Fibroblast of skin of abdomen (primary cell): ENCODE measurements around the gene ARRB1.

Experiments
- DNase-seq: peaks from one replicate; pipeline ENCODE4 v3.0.0-alpha.2; 2013

Gene ARRB1

GRCh38 chr11:75246671-75247350, 104.7 kb downstream of the ARRB1 start:
- no peak for DNase-seq

DNA sequence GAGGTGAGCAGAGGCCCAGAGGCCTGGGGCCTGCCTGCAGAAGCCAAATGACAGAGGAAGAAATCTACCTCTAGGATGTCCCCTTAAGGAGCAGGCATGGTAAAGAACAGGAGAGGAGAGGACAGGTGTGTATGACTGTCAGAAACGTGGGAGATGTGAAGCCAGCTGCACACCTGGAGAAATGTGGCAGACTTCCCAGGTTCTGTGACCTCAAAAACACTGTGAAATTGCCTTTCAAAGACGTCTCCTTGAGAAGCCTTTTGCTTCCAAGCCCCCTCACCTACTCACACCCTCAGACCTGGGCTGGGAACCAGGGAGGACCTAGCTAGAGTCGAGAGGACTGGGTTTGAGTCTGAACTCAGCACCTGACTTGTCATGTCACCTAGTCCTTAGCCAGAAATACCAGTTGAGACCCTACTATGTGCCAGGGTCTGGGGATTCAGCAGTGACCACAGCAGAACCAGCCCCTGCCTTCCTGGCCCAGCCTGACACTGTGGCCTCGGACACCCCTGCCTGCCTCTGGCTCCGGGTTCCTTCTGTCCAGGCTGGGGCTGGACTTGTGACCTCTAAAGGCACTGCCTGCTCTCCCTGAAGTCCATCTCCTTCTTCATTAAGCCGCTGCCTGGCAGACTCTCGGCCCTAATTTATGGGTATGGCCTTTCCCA, 105.3 kb downstream of the ARRB1 start:
- no peak for DNase-seq

- no peak for DNase-seq
Observed at GRCh38 chr11:75245356-75246005, 106.0 kb downstream of the ARRB1 start.

DNA sequence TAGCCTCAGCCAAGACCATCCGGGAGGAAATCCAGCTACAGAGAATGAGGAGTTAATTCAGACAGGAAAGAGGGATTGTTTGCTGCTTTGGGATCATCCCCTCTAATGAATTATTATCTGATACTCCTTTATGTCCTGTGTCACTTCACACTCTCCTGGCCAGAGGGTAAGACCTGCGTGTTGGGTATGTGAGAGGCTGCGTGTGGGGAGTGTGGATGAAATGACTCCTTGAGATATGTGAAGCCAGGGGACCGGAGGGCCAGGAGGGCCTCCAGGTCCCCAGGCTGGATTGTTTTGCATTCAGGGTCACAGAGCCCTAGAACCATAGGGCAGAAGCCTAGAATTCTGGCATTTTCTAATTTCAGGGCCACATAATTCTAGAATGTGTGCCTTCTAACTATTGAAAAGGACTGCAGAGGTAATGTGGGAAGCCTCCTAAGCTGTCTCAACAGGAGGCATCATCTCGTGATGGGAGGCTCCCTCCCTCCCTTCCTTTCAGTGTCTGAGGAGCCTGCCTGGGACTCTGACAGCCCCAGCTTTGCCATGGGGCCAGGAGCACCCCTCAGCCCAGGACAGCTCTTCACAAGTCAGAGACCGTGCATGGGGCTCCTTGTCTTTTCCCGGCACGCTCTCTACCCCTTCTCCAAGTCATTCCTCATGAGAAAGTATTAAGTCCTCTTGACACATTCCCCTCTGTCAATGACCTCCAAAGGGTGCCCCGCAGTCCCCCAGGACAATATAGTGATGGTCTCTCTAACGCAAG, 107.2 kb downstream of the ARRB1 start:
- DNase-seq: no peak

GRCh38 chr11:75242722-75243600, 108.5 kb downstream of the ARRB1 start:
- no peak for DNase-seq

DNA sequence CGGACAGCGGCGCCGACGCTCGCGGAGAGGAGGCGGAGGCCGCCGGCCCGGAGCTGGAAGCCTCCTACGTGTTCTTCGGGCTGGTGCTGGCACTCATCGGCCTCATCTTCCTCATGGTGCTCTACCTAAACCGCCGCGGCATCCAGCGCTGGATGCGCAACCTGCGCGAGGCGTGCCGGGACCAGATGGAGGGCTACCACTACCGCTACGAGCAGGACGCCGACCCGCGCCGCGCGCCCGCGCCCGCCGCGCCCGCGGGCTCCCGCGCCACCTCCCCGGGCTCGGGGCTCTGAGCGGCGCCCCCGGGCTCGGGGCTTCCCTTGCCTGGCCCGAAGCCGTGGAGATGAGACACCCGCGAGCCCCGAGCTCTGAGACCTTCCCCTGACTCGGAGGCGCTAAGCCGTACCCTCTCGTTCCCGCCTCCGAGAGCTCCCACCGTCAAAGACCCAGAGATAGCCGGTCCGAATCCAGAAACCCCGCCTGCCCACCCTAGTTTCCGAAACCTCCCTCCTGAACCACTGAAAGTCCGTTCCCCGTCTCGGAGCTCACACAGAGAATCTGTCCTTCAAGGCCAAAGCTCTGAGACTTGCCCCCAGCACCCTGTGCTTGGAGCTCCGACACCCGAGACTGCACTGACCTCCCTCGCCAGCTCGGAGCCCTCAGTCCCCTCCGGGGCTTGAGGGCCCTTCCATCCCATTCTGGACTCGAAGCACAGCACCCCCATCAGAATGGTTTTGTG, 109.4 kb downstream of the ARRB1 start:
- DNase-seq: no peak

- DNase-seq: peak; percentile 80
Observed at GRCh38 chr11:75241036-75241905, 110.2 kb downstream of the ARRB1 start.

GRCh38 chr11:75240311-75241035, 111.0 kb downstream of the ARRB1 start, which contains the start of gene TPBGL:
TSS of gene TPBGL (plus strand) at chr11:75240774. CDS start at chr11:75241050, 276 bp downstream.
- no peak for DNase-seq

GRCh38 chr11:75239531-75240290, 111.8 kb downstream of the ARRB1 start:
- DNase-seq: no peak

GRCh38 chr11:75238595-75239440, 112.6 kb downstream of the ARRB1 start:
- DNase-seq: no peak

- no peak for DNase-seq
Observed at GRCh38 chr11:75237050-75237449, 114.4 kb downstream of the ARRB1 start.

- DNase-seq: peak; percentile 3
Observed at GRCh38 chr11:75236062-75236461, 115.4 kb downstream of the ARRB1 start.

DNA sequence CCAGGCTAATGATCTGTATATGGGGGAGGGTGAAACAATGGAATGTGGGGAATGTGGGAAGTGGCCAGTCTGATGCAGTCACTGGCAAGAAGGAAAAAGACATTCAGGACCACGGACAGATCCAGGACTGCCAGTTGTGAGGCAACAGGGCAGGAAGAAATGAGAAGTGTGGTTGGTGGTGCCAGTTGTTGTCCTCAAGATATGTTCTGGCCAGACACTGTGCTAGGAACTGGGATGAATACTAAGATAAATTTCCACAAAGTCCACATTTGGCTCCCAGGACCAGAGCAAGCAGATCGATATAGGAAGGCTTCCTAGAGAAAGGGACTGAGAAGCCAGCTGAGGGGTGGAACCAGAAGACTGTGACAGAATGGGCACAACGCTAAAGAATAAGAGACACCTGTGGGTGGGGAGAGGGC, 117.7 kb downstream of the ARRB1 start:
- DNase-seq: peak; percentile 57

- no peak for DNase-seq
Observed at GRCh38 chr11:75230621-75231020, 120.8 kb downstream of the ARRB1 start.

DNA sequence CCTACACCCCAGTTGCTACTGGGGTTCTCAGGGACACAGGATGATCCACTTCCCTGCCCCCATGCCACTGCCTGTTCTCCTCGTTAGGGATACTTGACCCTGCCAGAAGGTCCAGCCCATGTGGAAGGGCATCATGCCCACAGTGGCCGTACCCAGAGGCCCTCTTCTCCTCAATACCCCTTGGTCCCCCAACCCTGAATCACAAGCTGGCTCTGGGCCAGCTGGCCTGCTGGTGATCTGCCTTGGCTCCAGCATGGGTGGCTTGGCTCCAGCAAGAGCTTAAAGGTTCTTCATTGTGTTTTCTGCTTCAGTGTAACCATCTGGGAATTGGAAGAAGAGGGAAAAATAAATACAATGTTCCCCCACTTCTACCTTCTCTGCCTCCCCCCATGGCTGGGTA, 122.0 kb downstream of the ARRB1 start:
- no peak for DNase-seq

GRCh38 chr11:75225794-75226193, 125.7 kb downstream of the ARRB1 start:
- no peak for DNase-seq

GRCh38 chr11:75223954-75224643, 127.4 kb downstream of the ARRB1 start:
- no peak for DNase-seq
